ENCODE data around the gene NQO1. TPM values are rescaled to one million over a fixed set of nuclear protein-coding genes. Genes with fewer than 3 reads are reported as not detected.

NQO1 gene
- total and polyA plus RNA-seq, 2 of the 4 experiments (the other 2 are of a cell fraction) = 304 to 426 TPM

GRCh38 chr16:69688589-69688988 is 37.8 kb downstream of the NQO1 start:
- no peak overlapping the region for H4K5ac ChIP-seq (ENCODE audit: low read depth, low read length)
- no peak overlapping the region for H3K9ac ChIP-seq (ENCODE audit: low read depth, low read length)
- H2BK5ac ChIP-seq (ENCODE audit: low read depth, low read length, poor library complexity, severe bottlenecking) = no peak overlapping the region
- dilution Hi-C loops (cut with HindIII; ENCODE audit: low sequenced_read_pairs, unreplicated experiment) (no loop called here), in situ Hi-C loops (cut with MboI; ENCODE audit: low sequenced_read_pairs) (loop anchor here (10.0 kb wide), 1 partner anchor 294 kb away; no protein-coding TSS in a partner anchor), intact Hi-C loops (cut with micrococcal nuclease) (no loop called here)
- H3K4ac ChIP-seq (ENCODE audit: low read depth, low read length) = no peak overlapping the region
- TF ChIP-seq RFX5 (IDR thresholded peaks at IDR 0.05; ENCODE audit: low read depth, low read length) (no peak), ELK1 (IDR thresholded peaks at IDR 0.05; ENCODE audit: borderline replicate concordance, low read depth, low read length) (no peak), BHLHE40 (IDR thresholded peaks at IDR 0.05; ENCODE audit: low read depth, low read length) (no peak), MAFK (IDR thresholded peaks at IDR 0.05; ENCODE audit: low read depth, low read length) (no peak), FOS (IDR thresholded peaks at IDR 0.05; ENCODE audit: low read depth, low read length) (no peak), MAZ (IDR thresholded peaks at IDR 0.05; ENCODE audit: borderline replicate concordance, low read depth, low read length) (no peak)
- 0 out of 2 replicates have a peak, but pooled peaks cover 2% of the 10 kb centered on the region for H3K4me1 ChIP-seq (ENCODE audit: control insufficient read depth, insufficient read depth, low read length)
- ATAC-seq (ENCODE audit: low read depth) (no peak), DNase-seq (no peak)
- H3K27ac ChIP-seq (ENCODE audit: insufficient read depth, low read length) = no peak overlapping the region
- H3K36me3 ChIP-seq (ENCODE audit: control insufficient read depth, insufficient read depth, low read length) = peaks cover 38% of the 10 kb centered on the region
- no peak overlapping the region for H2BK15ac ChIP-seq (ENCODE audit: low read depth, low read length)
- CTCF ChIA-PET = no interaction called here
- H2AK5ac ChIP-seq (ENCODE audit: low read depth, low read length) = no peak overlapping the region
- WGBS, 2 experiments (ENCODE audit: extremely low coverage in 2 of 2, insufficient read length in 1 of 2) = no CpG with 5 or more reads among the region's 2 CpGs
- no TSS peak for BruUV-seq (replicated peaks)
- H2BK20ac ChIP-seq (ENCODE audit: low read depth, low read length) = no peak overlapping the region
- peaks cover 6% of the 10 kb centered on the region; the same call in 1 of the 2 replicates for H3K9me1 ChIP-seq (ENCODE audit: insufficient read depth, low read length)
- POLR2A ChIA-PET (ENCODE audit: unreplicated experiment) = no interaction called here
- no peak overlapping the region for H3K23ac ChIP-seq (ENCODE audit: low read depth, low read length)
- no peak overlapping the region for H3K4me2 ChIP-seq (ENCODE audit: low read depth, low read length)
- no peaks in the 10 kb centered on the region for H3K27me3 ChIP-seq (ENCODE audit: control insufficient read depth, insufficient read depth, low read length)
- H2BK120ac ChIP-seq (ENCODE audit: low read depth, low read length) = no peak overlapping the region
- H2AK9ac ChIP-seq (replicated peaks; ENCODE audit: low read depth, low read length, poor library complexity) = no peak overlapping the region
- H4K8ac ChIP-seq (ENCODE audit: low read depth in 2 of 2, low read length in 2 of 2) = no peak overlapping the region
- no peak overlapping the region for H3K56ac ChIP-seq (ENCODE audit: extremely low read depth, insufficient read depth, low read length)
- H3K9me3 ChIP-seq (ENCODE audit: control insufficient read depth, insufficient read depth, low read length) = no peaks in the 10 kb centered on the region
- peaks cover 18% of the 10 kb centered on the region; the same call in 1 of the 2 replicates for H4K20me1 ChIP-seq (ENCODE audit: insufficient read depth, low read length)
- no peak overlapping the region for H4K91ac ChIP-seq (ENCODE audit: insufficient read depth, low read depth, low read length)
- peaks cover 7 to 33% of the 10 kb centered on the region in 2 experiments; a peak in 3 of 4 replicates for H3K79me1 ChIP-seq (ENCODE audit: low read depth in 1 of 2, low read length in 2 of 2)
- H3K4me3 ChIP-seq (ENCODE audit: insufficient read depth, low read depth, low read length) = no peak overlapping the region
- H3K14ac ChIP-seq (replicated peaks; ENCODE audit: low read depth, low read length) = no peak overlapping the region
- H2AFZ ChIP-seq (replicated peaks; ENCODE audit: low read length, poor library complexity) = no peak overlapping the region
- H3K18ac ChIP-seq (ENCODE audit: low read depth, low read length) = no peak overlapping the region
